Activated naive CD4-positive, alpha-beta T cell treated with anti-CD3 and anti-CD28 coated beads, Interleukin-2, amount 50 U/mL, for 24 hours (primary cell): Measurements from ENCODE around the gene PROX2.

ENCODE experiments used
- H3K27ac Mint-ChIP-seq: one replicate; pipeline ENCODE4 v1.8.0; 2021; ENCODE audit warnings: mild to moderate bottlenecking, mixed read lengths
- H3K27me3 Mint-ChIP-seq: one replicate; pipeline ENCODE4 v1.8.0; 2021; ENCODE audit warnings: mixed read lengths
- H3K36me3 Mint-ChIP-seq: one replicate; pipeline ENCODE4 v1.8.0; 2021; ENCODE audit warnings: mixed read lengths
- H3K4me1 Mint-ChIP-seq: one replicate; pipeline ENCODE4 v1.8.0; 2021; ENCODE audit warnings: mixed read lengths
- H3K4me3 Mint-ChIP-seq: one replicate; pipeline ENCODE4 v1.8.0; 2021; ENCODE audit warnings: mild to moderate bottlenecking, mixed read lengths
- H3K9me3 Mint-ChIP-seq: one replicate; pipeline ENCODE4 v1.8.0; 2021; ENCODE audit warnings: mixed read lengths

The PROX2 gene

DNA sequence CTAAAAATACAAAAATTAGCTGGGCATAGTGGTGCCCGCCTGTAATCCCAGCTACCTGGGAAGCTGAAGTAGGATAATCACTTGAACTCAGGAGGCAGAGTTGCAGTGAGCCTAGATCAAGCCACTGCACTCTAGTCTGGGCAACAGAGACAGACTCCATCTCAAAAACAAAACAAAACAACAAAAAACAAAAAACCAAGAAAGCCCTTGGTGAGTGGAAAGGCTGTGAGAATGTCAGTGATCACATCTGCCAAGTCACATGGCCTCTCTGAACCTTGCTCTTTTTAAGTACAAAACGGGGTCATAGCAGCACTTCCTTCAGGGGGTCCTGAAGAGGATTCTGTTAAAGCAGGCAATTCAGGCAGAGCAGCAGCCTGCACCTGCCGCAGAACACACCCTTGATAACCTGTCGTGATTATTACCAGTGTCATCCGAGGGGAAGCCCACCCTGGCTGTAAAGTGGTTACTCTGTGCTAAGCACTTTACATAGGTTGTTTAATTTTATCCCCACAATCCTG, 37.5 kb upstream of the PROX2 start:
- Mint-ChIP-seq H3K9me3 (no peaks in the 10 kb centered on the region), H3K36me3 (peaks cover 3% of the 10 kb centered on the region)

DNA sequence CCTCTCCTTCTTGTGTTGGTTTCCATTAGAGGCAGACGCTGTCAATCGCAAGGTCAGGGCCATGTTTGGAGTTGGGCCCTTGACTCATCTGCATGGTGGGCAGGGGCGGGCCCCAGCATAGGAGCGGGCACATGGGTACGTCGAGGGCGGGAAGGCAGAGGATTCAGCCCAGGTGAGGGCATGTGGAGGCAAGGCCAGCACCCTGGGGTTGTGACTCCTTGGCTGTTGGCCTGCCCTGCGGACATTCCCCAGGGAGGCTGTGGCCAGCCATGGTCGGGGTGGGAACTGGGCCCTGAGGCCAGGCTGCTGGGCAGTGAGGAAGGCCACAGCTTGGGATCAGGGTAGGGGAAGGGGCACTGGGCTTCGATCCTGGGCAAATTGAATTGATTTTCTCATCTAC, 36.9 kb upstream of the PROX2 start:
- Mint-ChIP-seq H3K27ac (no peak overlapping the region), H3K9me3 (no peaks in the 10 kb centered on the region), H3K4me1 (no peaks in the 10 kb centered on the region), H3K4me3 (no peak overlapping the region), H3K27me3 (no peaks in the 10 kb centered on the region), H3K36me3 (peaks cover 3% of the 10 kb centered on the region)

More for the DNA sequence above, 37.5 kb upstream of the PROX2 start:
- no peaks in the 10 kb centered on the region for H3K4me1 Mint-ChIP-seq
- H3K4me3 Mint-ChIP-seq = no peak overlapping the region
- no peaks in the 10 kb centered on the region for H3K27me3 Mint-ChIP-seq
- no peak overlapping the region for H3K27ac Mint-ChIP-seq

- peaks cover 3% of the 10 kb centered on the region for H3K36me3 Mint-ChIP-seq
Measured at GRCh38 chr14:74912111-74912510, 36.2 kb upstream of the PROX2 start.

DNA sequence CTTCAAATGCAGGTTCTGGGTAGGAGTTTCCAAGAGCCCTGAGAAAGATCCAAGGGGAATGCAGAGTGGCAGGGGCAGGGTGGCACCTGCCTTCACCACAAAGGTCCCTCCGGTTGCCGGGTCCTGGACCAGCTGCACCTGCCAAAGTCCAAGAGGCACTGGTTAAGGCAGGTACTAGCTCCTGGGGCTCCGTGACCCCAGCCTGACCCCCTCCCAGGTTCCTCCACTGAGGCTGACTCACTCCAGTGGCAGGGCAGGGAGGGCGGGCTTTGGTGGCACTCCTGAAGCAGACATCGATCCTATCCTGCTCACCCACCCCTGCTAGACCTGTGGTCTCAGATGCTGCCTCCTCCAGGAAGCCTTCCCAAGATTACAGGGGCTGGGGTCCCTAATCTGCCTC, 35.8 kb upstream of the PROX2 start:
- Mint-ChIP-seq H3K27me3 (no peaks in the 10 kb centered on the region), H3K4me1 (no peaks in the 10 kb centered on the region), H3K9me3 (no peaks in the 10 kb centered on the region), H3K4me3 (no peak overlapping the region), H3K36me3 (peaks cover 3% of the 10 kb centered on the region), H3K27ac (no peak overlapping the region)

More at GRCh38 chr14:74912111-74912510, 36.2 kb upstream of the PROX2 start:
- Mint-ChIP-seq H3K4me1 (no peaks in the 10 kb centered on the region), H3K27ac (no peak overlapping the region), H3K9me3 (no peaks in the 10 kb centered on the region), H3K4me3 (no peak overlapping the region), H3K27me3 (no peaks in the 10 kb centered on the region)

DNA sequence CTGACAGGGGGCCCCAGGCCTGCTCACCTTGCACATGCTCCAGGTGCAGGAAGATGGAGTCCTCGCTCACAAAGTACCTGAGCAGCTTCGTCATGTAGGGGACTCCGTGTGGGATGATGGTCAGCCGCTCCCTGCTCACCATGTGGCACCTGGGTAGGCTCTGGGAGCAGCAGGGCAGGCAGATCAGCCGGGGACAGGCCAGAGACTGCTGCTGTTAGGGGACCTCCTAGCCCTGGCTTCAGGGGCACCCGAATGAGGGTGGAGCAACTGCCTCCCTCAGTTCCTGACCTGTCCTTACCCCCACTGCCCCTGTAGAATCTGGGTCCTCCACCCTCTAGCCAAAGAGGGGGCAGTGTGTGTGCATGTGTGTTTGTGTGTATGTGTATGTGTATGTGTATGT, 35.3 kb upstream of the PROX2 start:
- no peaks in the 10 kb centered on the region for H3K4me1 Mint-ChIP-seq
- no peak overlapping the region for H3K4me3 Mint-ChIP-seq
- no peaks in the 10 kb centered on the region for H3K27me3 Mint-ChIP-seq
- H3K27ac Mint-ChIP-seq = no peak overlapping the region
- H3K36me3 Mint-ChIP-seq = peaks cover 3% of the 10 kb centered on the region
- H3K9me3 Mint-ChIP-seq = no peaks in the 10 kb centered on the region

DNA sequence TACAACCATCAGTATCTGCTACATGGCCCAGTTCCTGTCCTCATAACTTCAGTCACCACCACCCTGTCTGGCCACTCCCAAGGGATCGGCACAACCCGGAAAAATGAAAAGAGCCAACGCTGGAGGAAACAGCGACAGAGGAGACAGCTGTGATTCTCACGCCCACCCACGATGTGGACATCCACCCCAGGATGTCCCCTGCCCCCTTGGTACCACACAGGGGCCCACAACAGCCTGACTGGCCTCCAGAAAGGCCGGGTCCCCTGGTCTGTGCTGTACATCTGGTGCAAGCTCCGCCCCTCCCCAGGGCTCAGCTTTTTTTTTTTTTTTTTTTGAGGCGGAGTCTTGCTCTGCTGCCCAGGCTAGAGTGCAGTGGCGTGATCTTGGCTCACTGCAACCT, 34.6 kb upstream of the PROX2 start:
- no peak overlapping the region for H3K27ac Mint-ChIP-seq
- no peaks in the 10 kb centered on the region for H3K36me3 Mint-ChIP-seq
- no peak overlapping the region for H3K4me3 Mint-ChIP-seq
- no peaks in the 10 kb centered on the region for H3K9me3 Mint-ChIP-seq
- no peaks in the 10 kb centered on the region for H3K27me3 Mint-ChIP-seq
- H3K4me1 Mint-ChIP-seq = no peaks in the 10 kb centered on the region

- no peaks in the 10 kb centered on the region for H3K9me3 Mint-ChIP-seq
- no peaks in the 10 kb centered on the region for H3K27me3 Mint-ChIP-seq
- no peak overlapping the region for H3K4me3 Mint-ChIP-seq
- peaks cover under 1% of the 10 kb centered on the region for H3K4me1 Mint-ChIP-seq
- H3K36me3 Mint-ChIP-seq = no peaks in the 10 kb centered on the region
- no peak overlapping the region for H3K27ac Mint-ChIP-seq
Measured at GRCh38 chr14:74909911-74910310, 34.0 kb upstream of the PROX2 start.

DNA sequence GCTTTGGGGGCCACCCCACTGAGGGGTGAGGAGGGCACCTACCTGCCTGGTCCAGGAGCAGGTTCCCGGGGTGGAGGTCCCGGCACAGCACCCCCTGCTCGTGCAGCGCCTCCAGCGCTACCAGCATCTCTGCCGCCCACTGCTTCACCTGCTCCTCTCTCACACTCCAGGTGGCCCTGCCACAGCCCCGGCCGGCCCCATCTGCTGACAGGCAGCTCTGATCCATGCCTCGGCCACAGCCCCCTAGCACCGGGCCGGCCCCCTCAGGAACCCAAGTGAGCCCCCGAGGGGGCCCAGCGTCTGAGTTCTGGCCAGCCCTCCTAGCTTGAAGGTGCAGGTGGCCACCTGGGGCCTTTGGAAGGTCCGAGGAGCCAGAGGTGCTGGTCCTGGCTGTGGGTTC, 33.6 kb upstream of the PROX2 start:
- H3K27ac Mint-ChIP-seq = no peak overlapping the region
- H3K4me1 Mint-ChIP-seq = peaks cover 4% of the 10 kb centered on the region
- H3K9me3 Mint-ChIP-seq = no peaks in the 10 kb centered on the region
- H3K4me3 Mint-ChIP-seq = no peak overlapping the region
- no peaks in the 10 kb centered on the region for H3K27me3 Mint-ChIP-seq
- no peaks in the 10 kb centered on the region for H3K36me3 Mint-ChIP-seq

DNA sequence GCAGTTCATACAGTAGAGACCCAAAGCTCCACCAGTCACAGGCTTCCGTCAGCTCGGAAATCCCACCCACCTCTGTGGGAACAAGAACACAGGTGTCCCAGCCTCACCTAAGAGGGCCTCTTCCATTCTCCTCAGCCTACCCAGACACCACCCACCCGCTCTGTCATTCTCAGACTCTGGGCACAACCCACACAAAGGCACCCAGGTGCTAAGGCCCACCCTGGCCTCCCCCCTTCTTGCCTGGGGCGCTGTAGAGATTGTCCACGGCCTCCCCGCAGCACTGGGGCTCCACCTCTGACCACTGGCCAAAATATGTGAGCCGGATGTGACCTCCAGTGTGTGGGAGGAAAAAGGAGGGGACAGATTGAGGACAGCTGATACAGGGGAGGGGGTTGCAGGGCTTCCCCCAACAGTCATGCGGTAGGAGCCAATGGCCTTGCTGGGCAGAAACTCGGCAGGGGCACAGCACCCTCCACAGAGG, 33.0 kb upstream of the PROX2 start:
- Mint-ChIP-seq H3K36me3 (no peaks in the 10 kb centered on the region), H3K27me3 (no peaks in the 10 kb centered on the region), H3K27ac (no peak overlapping the region), H3K4me3 (no peak overlapping the region), H3K9me3 (no peaks in the 10 kb centered on the region), H3K4me1 (peaks cover 5% of the 10 kb centered on the region)

DNA sequence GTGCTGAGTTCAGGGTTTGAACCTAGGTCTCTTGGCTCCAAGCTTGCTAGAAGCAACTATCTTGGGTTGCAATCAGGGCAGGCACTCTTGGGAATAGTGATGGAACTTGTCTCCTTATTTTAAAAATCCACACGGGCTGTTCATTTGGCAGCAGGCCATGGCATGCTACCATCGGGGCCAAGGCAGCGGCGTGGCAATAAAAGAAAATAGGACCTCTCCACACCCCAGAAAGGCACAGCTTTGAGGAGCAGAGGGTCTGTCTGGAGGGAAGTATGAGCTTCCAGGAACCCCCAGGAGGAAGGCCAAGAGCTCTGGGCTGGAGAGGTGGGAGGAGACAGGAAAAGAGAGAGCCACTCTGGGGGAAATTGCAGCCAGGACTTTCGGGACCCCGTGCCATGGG, 31.8 kb upstream of the PROX2 start:
- H3K4me1 Mint-ChIP-seq = peaks cover 5% of the 10 kb centered on the region
- no peak overlapping the region for H3K4me3 Mint-ChIP-seq
- H3K36me3 Mint-ChIP-seq = peaks cover 3% of the 10 kb centered on the region
- H3K9me3 Mint-ChIP-seq = no peaks in the 10 kb centered on the region
- no peaks in the 10 kb centered on the region for H3K27me3 Mint-ChIP-seq
- H3K27ac Mint-ChIP-seq = no peak overlapping the region

- peaks cover 3% of the 10 kb centered on the region for H3K36me3 Mint-ChIP-seq
- peaks cover 5% of the 10 kb centered on the region for H3K4me1 Mint-ChIP-seq
- no peaks in the 10 kb centered on the region for H3K9me3 Mint-ChIP-seq
- H3K27me3 Mint-ChIP-seq = no peaks in the 10 kb centered on the region
- H3K27ac Mint-ChIP-seq = no peak overlapping the region
- no peak overlapping the region for H3K4me3 Mint-ChIP-seq
Measured at GRCh38 chr14:74906925-74907521, 31.1 kb upstream of the PROX2 start.

DNA sequence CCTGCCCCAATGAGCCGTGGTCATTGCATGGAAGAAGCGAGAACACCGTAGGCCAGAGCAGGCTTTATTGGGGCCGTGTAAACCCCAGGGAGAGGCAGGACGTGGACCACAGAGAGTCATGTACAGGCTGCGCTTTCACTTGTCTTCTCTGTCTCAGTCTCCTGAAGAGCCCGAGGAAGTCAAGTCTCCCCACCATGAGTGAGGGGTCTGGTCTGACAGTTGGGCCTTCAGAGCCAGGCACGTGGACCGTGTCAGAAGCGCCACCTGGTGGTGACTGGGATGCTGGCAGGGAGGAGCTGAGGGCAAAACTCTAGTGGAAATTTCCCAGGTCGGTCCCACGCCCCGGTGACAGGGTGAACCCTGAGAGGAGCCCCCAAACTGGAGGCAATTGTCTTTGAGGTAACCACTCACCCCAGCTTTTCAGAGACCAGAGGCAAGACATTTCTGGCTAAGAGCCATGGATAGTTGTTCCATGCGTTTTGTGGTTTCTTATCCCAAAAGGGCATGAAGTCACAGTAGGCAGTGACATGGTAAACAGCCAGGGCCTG, 29.7 kb upstream of the PROX2 start:
- H3K27me3 Mint-ChIP-seq = no peaks in the 10 kb centered on the region
- H3K36me3 Mint-ChIP-seq = peaks cover 3% of the 10 kb centered on the region
- no peak overlapping the region for H3K4me3 Mint-ChIP-seq
- H3K9me3 Mint-ChIP-seq = no peaks in the 10 kb centered on the region
- H3K27ac Mint-ChIP-seq = peak overlapping the region; percentile 55
- H3K4me1 Mint-ChIP-seq = peaks cover 5% of the 10 kb centered on the region

DNA sequence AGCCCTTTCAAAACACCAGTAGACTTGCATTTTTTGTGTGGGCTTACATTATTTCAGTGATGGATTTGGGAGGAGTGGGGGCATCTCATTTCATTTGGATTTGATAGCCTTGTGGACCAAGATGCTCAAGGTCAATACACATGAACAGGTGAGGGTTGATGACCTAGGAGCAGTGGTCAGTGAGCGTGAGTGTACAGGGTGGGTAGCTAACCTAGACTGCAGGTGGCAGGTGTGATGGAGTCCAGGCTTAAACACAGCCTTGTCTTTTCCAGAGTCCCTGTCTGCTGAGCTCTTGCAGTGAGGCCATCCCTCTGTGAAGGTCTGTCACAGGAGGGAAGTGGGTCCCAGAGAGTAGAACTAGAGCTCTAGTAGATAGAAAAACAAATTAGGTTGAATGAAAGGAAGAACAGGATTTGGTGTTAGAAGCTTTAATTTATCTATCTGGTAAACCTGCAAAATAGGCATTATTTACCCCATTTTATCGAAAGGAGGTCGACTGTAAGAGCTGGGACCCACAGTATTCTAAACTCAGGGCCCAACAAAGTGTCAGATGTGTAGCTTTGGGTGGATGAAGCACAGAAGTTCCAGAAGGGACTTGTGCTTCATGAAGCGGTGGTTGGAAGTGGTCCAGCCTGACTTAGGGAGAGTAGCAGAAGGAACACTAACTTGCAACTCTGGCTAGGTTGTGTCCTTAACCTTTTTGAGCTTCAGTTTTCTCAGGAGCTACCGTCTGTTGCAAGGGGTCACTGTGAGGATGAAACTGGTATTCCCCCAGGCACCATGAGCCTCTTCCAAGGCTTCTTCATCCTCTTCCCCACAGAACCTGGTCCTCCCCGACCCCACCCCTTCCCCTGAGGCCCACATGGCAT, 28.9 kb upstream of the PROX2 start:
- peaks cover 5% of the 10 kb centered on the region for H3K4me1 Mint-ChIP-seq
- H3K9me3 Mint-ChIP-seq = no peaks in the 10 kb centered on the region
- peak overlapping the region; percentile 90 for H3K27ac Mint-ChIP-seq
- H3K36me3 Mint-ChIP-seq = peaks cover 7% of the 10 kb centered on the region
- no peaks in the 10 kb centered on the region for H3K27me3 Mint-ChIP-seq
- no peak overlapping the region for H3K4me3 Mint-ChIP-seq

GRCh38 chr14:74902941-74903705, 27.2 kb upstream of the PROX2 start:
- Mint-ChIP-seq H3K27me3 (no peaks in the 10 kb centered on the region), H3K9me3 (no peaks in the 10 kb centered on the region), H3K27ac (peak overlapping the region; percentile 26), H3K4me1 (peaks cover 5% of the 10 kb centered on the region), H3K36me3 (peaks cover 17% of the 10 kb centered on the region), H3K4me3 (no peak overlapping the region)

- no peak overlapping the region for H3K27ac Mint-ChIP-seq
Measured at GRCh38 chr14:74898694-74899093, 22.7 kb upstream of the PROX2 start.

More at GRCh38 chr14:74898694-74899093, 22.7 kb upstream of the PROX2 start:
- no peaks in the 10 kb centered on the region for H3K27me3 Mint-ChIP-seq
- peaks cover 30% of the 10 kb centered on the region for H3K36me3 Mint-ChIP-seq
- H3K9me3 Mint-ChIP-seq = no peaks in the 10 kb centered on the region
- H3K4me3 Mint-ChIP-seq = no peak overlapping the region
- peaks cover 4% of the 10 kb centered on the region for H3K4me1 Mint-ChIP-seq
